ENCODE data around the gene EXOSC5.

The EXOSC5 gene

DNA sequence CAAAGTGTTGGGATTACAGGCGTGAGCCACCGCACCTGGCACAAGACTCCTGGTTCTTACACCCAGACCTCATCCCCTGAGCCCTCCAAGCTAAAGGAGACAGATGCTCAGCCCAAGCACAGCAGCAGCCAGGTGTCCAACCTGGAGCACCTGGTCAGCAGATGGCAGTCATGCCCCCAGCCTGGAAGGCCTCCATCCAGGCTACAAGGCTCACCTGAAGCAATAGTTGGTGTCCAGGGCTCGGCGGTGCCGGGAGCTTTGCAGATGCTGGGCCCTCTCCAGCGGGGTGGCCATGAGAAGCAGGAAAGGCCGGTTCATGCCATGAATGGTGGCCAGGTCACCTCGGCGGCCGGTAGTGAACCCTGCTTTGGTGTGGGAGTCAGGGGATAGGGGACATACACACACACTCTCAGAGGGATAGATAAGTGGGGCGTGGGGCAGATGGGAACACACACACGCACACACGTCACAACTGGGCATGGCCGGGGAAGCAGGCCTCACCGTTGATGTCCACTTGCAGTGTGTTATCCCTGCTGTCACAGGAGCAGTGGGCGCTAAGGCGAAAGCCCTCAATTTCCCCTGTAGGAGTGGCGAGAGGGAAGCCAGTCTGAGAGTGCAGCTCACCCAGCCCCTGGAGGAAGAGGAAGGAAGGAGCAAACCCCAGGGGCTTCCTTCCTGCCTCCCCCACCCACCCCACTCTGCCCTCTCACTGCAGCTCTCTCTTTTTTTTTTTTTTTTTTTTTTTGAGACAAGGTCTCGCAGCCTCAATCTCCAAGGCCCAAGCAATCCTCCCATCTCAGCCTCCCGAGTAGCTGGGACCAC lies 55.3 kb downstream of the EXOSC5 start:
- DNase-seq = no peak

- DNase-seq = peak; percentile 91
Measured at GRCh38 chr19:41339936-41340335, 57.2 kb downstream of the EXOSC5 start.

All from fibroblast of skin of scalp (primary cell).